NT2/D1 (cell line): ENCODE measurements around the gene PLA2G4A.

Experiments used
- YY1 ChIP-seq: IDR thresholded peaks from 2 replicates; pipeline ENCODE4 v1.6.1; 2011; ENCODE audit not compliant: insufficient read length, insufficient read depth
- ZNF274 ChIP-seq: IDR thresholded peaks from 2 replicates; pipeline ENCODE4 v1.6.1; 2011; ENCODE audit warnings: mild to moderate bottlenecking, low read depth, low read length

GRCh38 chr1:186948535-186948934 lies 119.8 kb downstream of the PLA2G4A start:
- TF ChIP-seq YY1 = no peak
- TF ChIP-seq ZNF274 = no peak
